SK-N-SH (cell line): ENCODE results near the gene TRAPPC3. TPM values are rescaled to one million over a fixed set of nuclear protein-coding genes. Genes with fewer than 3 reads are reported as not detected.

Experiments used
- CTCF ChIA-PET: fragments of 300-600, 350-600 bp; formaldehyde crosslinking; extraction: SDS; loops from one replicate; lab custom pipeline; 2021; lab: Yijun Ruan, JAX
- POLR2A ChIA-PET: fragments of 350-600 bp; sonication (Branson Sonifier 250); formaldehyde crosslinking; extraction: SDS; loops from one replicate; lab custom pipeline; 2020; ENCODE audit warnings: antibody characterized with exemption, inconsistent platforms; lab: Yijun Ruan, JAX
- DNase-seq: peaks from one replicate; pipeline ENCODE4 v3.0.0; 2012
- H2AFZ ChIP-seq: fragments of 200-600 bp; sonication (generic); 2 replicates; pipeline ENCODE4 v1.8.1; 2016; ENCODE audit warnings: antibody characterized with exemption, mild to moderate bottlenecking, low read depth
- H3F3A ChIP-seq: fragments of 200-600 bp; sonication (generic); replicated peaks from 2 replicates; pipeline ENCODE3; 2016; ENCODE audit warnings: antibody characterized with exemption, mild to moderate bottlenecking; ENCODE audit not compliant: insufficient read depth
- H3K27ac ChIP-seq, 2 experiments: fragments of 200-500 bp in 1 of 2; fragments of 200-600 bp in 1 of 2; sonication (Bioruptor generic) in 1 of 2; sonication (generic), shearing (Covaris generic) in 1 of 2; 2 replicates each; pipeline versions ENCODE4 v1.5.1 to v1.6.1; 2014 to 2016; ENCODE audit warnings: low read depth in 2 of 2, inconsistent platforms in 1 of 2, low read length in 1 of 2, mild to moderate bottlenecking in 1 of 2, mixed read lengths in 1 of 2
- H3K27me3 ChIP-seq: fragments of 200-600 bp; sonication (generic), shearing (Covaris generic); 2 replicates; pipeline ENCODE4 v1.6.1; 2016; ENCODE audit warnings: mixed run types; ENCODE audit not compliant: insufficient read depth
- H3K36me3 ChIP-seq, 2 experiments: fragments of 200-500 bp in 1 of 2; fragments of 200-600 bp in 1 of 2; sonication (Bioruptor generic) in 1 of 2; sonication (generic) in 1 of 2; replicated peaks in 1 of 2; 2 replicates each; pipeline versions ENCODE3 to v1.5.1; 2014 to 2016; ENCODE audit warnings: low read length in 1 of 2, mild to moderate bottlenecking in 1 of 2; ENCODE audit not compliant: insufficient read depth in 2 of 2, control insufficient read depth in 1 of 2
- H3K4me1 ChIP-seq, 2 experiments: fragments of 200-500 bp in 1 of 2; fragments of 200-600 bp in 1 of 2; sonication (Bioruptor generic) in 1 of 2; sonication (generic), shearing (Covaris generic) in 1 of 2; 2 replicates each; pipeline versions ENCODE4 v1.5.1 to v1.6.1; 2014 to 2016; ENCODE audit warnings: low read depth in 1 of 2, low read length in 1 of 2, mixed run types in 1 of 2; ENCODE audit not compliant: insufficient read depth in 2 of 2, control insufficient read depth in 1 of 2
- H3K4me2 ChIP-seq: fragments of 200-600 bp; sonication (generic), shearing (Covaris generic); 2 replicates; pipeline ENCODE4 v1.6.1; 2017; ENCODE audit warnings: mixed run types
- H3K4me3 ChIP-seq, 2 experiments: fragments of 200-500 bp in 1 of 2; fragments of 200-600 bp in 1 of 2; sonication (Bioruptor generic) in 1 of 2; sonication (generic), shearing (Covaris generic) in 1 of 2; 2 replicates each; pipeline versions ENCODE4 v1.5.1 to v1.8.1; 2014 to 2016; ENCODE audit warnings: low read depth in 2 of 2, inconsistent platforms in 1 of 2, low read length in 1 of 2, mild to moderate bottlenecking in 1 of 2, mixed read lengths in 1 of 2, moderate library complexity in 1 of 2
- H3K79me2 ChIP-seq: fragments of 200-600 bp; sonication (generic); 2 replicates; pipeline ENCODE4 v1.8.1; 2017; ENCODE audit warnings: mild to moderate bottlenecking; ENCODE audit not compliant: insufficient read depth
- H3K9ac ChIP-seq: fragments of 200-600 bp; sonication (generic); 2 replicates; pipeline ENCODE4 v1.6.1; 2017; ENCODE audit warnings: mixed run types
- H3K9me2 ChIP-seq: fragments of 200-600 bp; sonication (generic); 2 replicates; pipeline ENCODE4 v1.6.1; 2017; ENCODE audit warnings: mixed run types
- H3K9me3 ChIP-seq: fragments of 200-600 bp; sonication (generic); 2 replicates; pipeline ENCODE4 v1.6.1; 2017; ENCODE audit warnings: mixed run types, mild to moderate bottlenecking, moderate library complexity
- H4K20me1 ChIP-seq: fragments of 200-600 bp; sonication (generic); 2 replicates; pipeline ENCODE4 v1.6.1; 2017; ENCODE audit warnings: mild to moderate bottlenecking, mixed run types; ENCODE audit not compliant: insufficient read depth
- CHD2 ChIP-seq: fragments of 150-350 bp; IDR thresholded peaks from 2 replicates; pipeline ENCODE4 v1.6.1; 2018; ENCODE audit warnings: low read length; ENCODE audit not compliant: partially characterized antibody
- EP300 ChIP-seq, 2 experiments: IDR thresholded peaks; 2 replicates each; pipeline versions ENCODE4 v1.4.0 to v1.6.1; 2012; ENCODE audit warnings: borderline replicate concordance in 1 of 2, low read depth in 1 of 2, low read length in 1 of 2
- EZH2phosphoT487 ChIP-seq: fragments of 200-600 bp; sonication (generic); IDR thresholded peaks from 2 replicates; pipeline ENCODE4 v1.6.1; 2017; ENCODE audit warnings: low read depth, mixed run types, mild to moderate bottlenecking, antibody characterized with exemption, moderate library complexity, borderline replicate concordance
- FOXJ3 ChIP-seq: sonication (generic); formaldehyde crosslinking; IDR thresholded peaks from 2 replicates; pipeline ENCODE4 v1.5.1; 2020; ENCODE audit warnings: mild to moderate bottlenecking, missing genetic modification reagents
- GATA2 ChIP-seq: sonication (generic); formaldehyde crosslinking; IDR thresholded peaks from 2 replicates; pipeline ENCODE4 v1.5.0; 2020; ENCODE audit warnings: mild to moderate bottlenecking, missing genetic modification reagents
- MEF2A ChIP-seq: IDR thresholded peaks from 2 replicates; pipeline ENCODE4 v1.4.0; 2012; ENCODE audit warnings: low read depth, borderline replicate concordance
- MXI1 ChIP-seq: IDR thresholded peaks from 2 replicates; pipeline ENCODE4 v1.6.1; 2012; ENCODE audit warnings: mild to moderate bottlenecking, low read depth, low read length, improper control_type of control experiment
- NRF1 ChIP-seq: IDR thresholded peaks from 2 replicates; pipeline ENCODE4 v1.6.1; 2012; ENCODE audit warnings: low read depth, mild to moderate bottlenecking, low read length
- POLR2AphosphoS5 ChIP-seq: IDR thresholded peaks from 2 replicates; pipeline ENCODE4 v1.6.1; 2012; ENCODE audit warnings: low read depth, low read length
- RAD21 ChIP-seq: IDR thresholded peaks from 2 replicates; pipeline ENCODE4 v1.6.1; 2012; ENCODE audit warnings: mild to moderate bottlenecking, low read length
- RCOR1 ChIP-seq: fragments of 150-350 bp; IDR thresholded peaks from 2 replicates; pipeline ENCODE4 v1.6.1; 2017; ENCODE audit warnings: antibody characterized with exemption, low read length
- REST ChIP-seq: IDR thresholded peaks from 2 replicates; pipeline ENCODE4 v1.6.1; 2012; ENCODE audit warnings: mild to moderate bottlenecking, low read depth, low read length, moderate library complexity
- RFX5 ChIP-seq: IDR thresholded peaks from 2 replicates; pipeline ENCODE4 v1.6.1; 2012; ENCODE audit warnings: mild to moderate bottlenecking, improper control_type of control experiment, low read length
- SIN3A ChIP-seq: IDR thresholded peaks from 2 replicates; pipeline ENCODE4 v1.6.1; 2012; ENCODE audit warnings: low read depth, mild to moderate bottlenecking, low read length, moderate library complexity, borderline replicate concordance
- SMC3 ChIP-seq: IDR thresholded peaks from 2 replicates; pipeline ENCODE4 v1.6.1; 2012; ENCODE audit warnings: low read depth, low read length, improper control_type of control experiment
- TAF1 ChIP-seq: IDR thresholded peaks from 2 replicates; pipeline ENCODE4 v1.6.1; 2012; ENCODE audit warnings: low read depth, mild to moderate bottlenecking, low read length, moderate library complexity, borderline replicate concordance
- TCF12 ChIP-seq: IDR thresholded peaks from 2 replicates; pipeline ENCODE4 v1.4.0; 2012
- WGBS: methylation state at CpG from one replicate; pipeline ENCODE4 v1.1.6; 2017; ENCODE audit warnings: low lambda C conversion rate; 5-methylcytosine and 5-hydroxymethylcytosine counted together
- polyA plus RNA-seq, 3 experiments: library from polyadenylated mRNA; depleted of rRNA; stranded (reverse); fragments of >200 nt; gene quantifications; 2 replicates each; pipeline ENCODE4 v1.2.3, GENCODE V29; 2012
- TF ChIP-seq, protein P1 (sequence below): IDR thresholded peaks from 2 replicates; pipeline ENCODE4; 2012

TRAPPC3 gene
- polyA plus RNA-seq, 1 of the 3 experiments (the other 2 are of a cell fraction) = 149 TPM

DNA sequence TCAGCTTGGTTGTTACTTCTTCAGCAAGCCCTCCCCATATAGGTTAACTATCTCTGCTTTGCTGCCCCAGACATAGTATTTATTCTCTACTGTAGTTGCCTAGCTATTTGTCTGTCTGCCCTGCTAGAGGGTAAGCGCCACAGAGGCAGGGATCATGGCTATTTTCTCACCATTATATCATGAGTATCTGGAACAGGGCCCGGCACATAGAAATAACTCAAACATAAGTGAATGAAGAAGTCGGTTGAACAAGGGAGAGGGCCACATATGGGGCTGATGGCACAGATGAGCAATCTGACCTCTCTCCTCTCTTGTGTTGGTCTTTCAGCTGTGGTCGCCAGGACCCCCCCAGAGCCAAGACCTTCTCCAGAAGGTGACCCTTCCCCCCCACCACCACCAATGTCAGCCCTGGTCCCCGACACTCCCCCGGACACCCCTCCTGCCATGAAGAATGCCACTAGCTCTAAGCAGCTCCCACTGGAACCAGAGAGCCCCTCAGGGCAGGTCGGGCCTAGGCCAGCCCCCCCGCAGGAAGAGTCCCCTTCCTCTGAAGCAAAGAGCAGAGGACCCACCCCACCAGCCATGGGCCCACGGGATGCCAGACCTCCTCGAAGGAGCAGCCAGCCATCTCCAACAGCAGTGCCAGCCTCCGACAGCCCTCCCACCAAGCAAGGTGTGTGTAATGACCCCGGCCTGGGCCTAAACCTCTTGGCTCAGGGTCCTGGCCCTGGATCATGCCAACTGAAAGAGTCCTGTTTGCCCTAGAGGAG lies 21.5 kb upstream of the TRAPPC3 start:
- Histone ChIP-seq H2AFZ (no peak overlapping the region), H3K27ac (peak overlapping the region in 1 of 2 experiments; percentile 78; a peak in 2 of 4 replicates), H3F3A (peaks cover 11% of the 10 kb centered on the region), H3K36me3 (peaks cover 47 to 49% of the 10 kb centered on the region in 2 experiments), H3K4me1 (peaks cover 0 to 22% of the 10 kb centered on the region in 2 experiments; a peak in 3 of 4 replicates), H3K79me2 (peaks cover 99% of the 10 kb centered on the region), H4K20me1 (peaks cover 85% of the 10 kb centered on the region), H3K4me2 (no peak overlapping the region), H3K9me3 (no peaks in the 10 kb centered on the region), H3K27me3 (no peaks in the 10 kb centered on the region), H3K9me2 (no peaks in the 10 kb centered on the region), H3K9ac (no peak overlapping the region), H3K4me3 (no peak overlapping the region)
- TF ChIP-seq EZH2phosphoT487 (no peak), TAF1 (no peak), FOXJ3 (CRISPR knock-in tag) (no peak), TCF12 (no peak), NRF1 (no peak), EP300 (IDR thresholded peaks at IDR 0.05; ENCODE audit: borderline replicate concordance in 1 of 2, low read depth in 1 of 2, low read length in 1 of 2) (no peak), MEF2A (no peak), SMC3 (no peak), SIN3A (no peak), CHD2 (no peak), RCOR1 (no peak), REST (no peak), MXI1 (no peak), POLR2AphosphoS5 (no peak), GATA2 (CRISPR knock-in tag) (no peak), RFX5 (no peak), RAD21 (no peak)
- TF ChIP-seq, protein P1, sequence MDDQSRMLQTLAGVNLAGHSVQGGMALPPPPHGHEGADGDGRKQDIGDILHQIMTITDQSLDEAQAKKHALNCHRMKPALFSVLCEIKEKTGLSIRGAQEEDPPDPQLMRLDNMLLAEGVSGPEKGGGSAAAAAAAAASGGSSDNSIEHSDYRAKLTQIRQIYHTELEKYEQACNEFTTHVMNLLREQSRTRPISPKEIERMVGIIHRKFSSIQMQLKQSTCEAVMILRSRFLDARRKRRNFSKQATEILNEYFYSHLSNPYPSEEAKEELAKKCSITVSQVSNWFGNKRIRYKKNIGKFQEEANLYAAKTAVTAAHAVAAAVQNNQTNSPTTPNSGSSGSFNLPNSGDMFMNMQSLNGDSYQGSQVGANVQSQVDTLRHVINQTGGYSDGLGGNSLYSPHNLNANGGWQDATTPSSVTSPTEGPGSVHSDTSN = no peak
- 86% methylated on average over 6 of the region's 12 CpGs for WGBS
- peak; percentile 35 for DNase-seq
- ChIA-PET POLR2A (interaction anchor here (1.8 kb wide), 1 partner anchor 10 kb away, joined by 5 read pairs; no protein-coding TSS in a partner anchor), CTCF (interaction anchor here (1.2 to 5.9 kb wide), 4 partner anchors 18 to 77 kb away, joined by 4 to 32 read pairs (median 14); partner anchors contain the start of genes THRAP3 and TRAPPC3)
